ENCODE results near the gene VPS9D1. TPM values are rescaled to one million over a fixed set of nuclear protein-coding genes. Genes with fewer than 3 reads are reported as not detected.

Gene VPS9D1
- total and polyA plus RNA-seq, 10 of the 15 experiments (the other 5 are each of a cell fraction or from before 2014, with no cell fraction given), result 0.65 to 4.2 (median 1.1) TPM

DNA sequence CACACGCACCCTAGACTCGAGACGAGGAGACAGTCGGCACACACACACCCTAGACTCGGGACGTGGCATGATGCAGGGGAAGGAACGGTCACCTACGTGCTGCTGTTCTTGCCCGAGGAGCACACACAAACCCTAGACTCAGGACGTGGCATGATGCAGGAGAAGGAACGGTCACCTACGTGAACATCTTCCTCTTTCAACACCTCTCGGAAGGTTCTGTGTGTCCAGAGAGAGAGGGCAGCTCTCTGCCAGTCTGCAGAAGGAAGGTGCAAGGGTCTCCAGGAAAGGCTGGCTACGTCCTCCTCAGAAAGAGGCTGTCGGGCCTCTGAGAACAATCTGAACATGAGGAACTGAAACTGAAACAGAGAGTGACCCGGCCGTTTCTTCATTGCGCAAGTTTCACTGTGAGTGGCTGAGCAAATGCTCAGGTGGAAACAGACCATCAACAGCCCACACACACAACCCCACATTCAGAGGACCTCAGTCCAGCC lies 44.1 kb upstream of the VPS9D1 start:
- Histone ChIP-seq H3K27ac (ENCODE audit: control insufficient read depth, insufficient read depth) (peak overlapping the region; percentile 83), H3K79me2 (ENCODE audit: control insufficient read depth, insufficient read depth, low read length) (no peaks in the 10 kb centered on the region), H3K4me1 (ENCODE audit: control insufficient read depth, insufficient read depth, low read length) (peaks cover 50% of the 10 kb centered on the region), H3K4me2 (ENCODE audit: control insufficient read depth, insufficient read depth) (peak overlapping the region; percentile 98), H3K27me3 (replicated peaks in 1 of 2; ENCODE audit: control insufficient read depth in 2 of 2, insufficient read depth in 2 of 2, low read length in 1 of 2) (no peaks in the 10 kb centered on the region), H3K4me3 (peak overlapping the region; percentile 34; the same call in 1 of the 2 replicates), H3K9me3 (replicated peaks; ENCODE audit: control insufficient read depth, insufficient read depth, low read length) (no peaks in the 10 kb centered on the region), H4K20me1 (ENCODE audit: control insufficient read depth, insufficient read depth) (no peaks in the 10 kb centered on the region), H3K36me3 (ENCODE audit: control insufficient read depth in 2 of 2, insufficient read depth in 2 of 2, low read length in 1 of 2) (peaks cover 16 to 25% of the 10 kb centered on the region in 2 experiments), H3K9ac (ENCODE audit: control insufficient read depth, insufficient read depth, low read length) (peak overlapping the region; percentile 61), H2AFZ (ENCODE audit: control insufficient read depth, low read depth, low read length) (peak overlapping the region; percentile 88)
- 3% methylated on average over 18 of the region's 18 CpGs for WGBS (ENCODE audit: insufficient coverage, insufficient replicate concordance, low lambda C conversion rate, missing lambda C conversion rate)
- ATAC-seq (peak; percentile 95), FAIRE-seq (peak; percentile 93), DNase-seq (ENCODE audit: low read depth, low spot score) (peak; percentile 91)
- BruUV-seq (replicated peaks), result no TSS peak
- CTCF ChIA-PET, result interaction anchor here (1.0 to 1.5 kb wide), 3 partner anchors 61 to 100 kb away, joined by 3 to 4 read pairs (median 4); no protein-coding TSS in a partner anchor
- SMC1A ChIA-PET (ENCODE audit: uncharacterized antibody, unreplicated experiment), result interaction anchor here (1.0 to 2.4 kb wide), 5 partner anchors 28 to 96 kb away, joined by 3 to 6 read pairs (median 3); partner anchors contain the start of gene VPS9D1
- in situ Hi-C loops (cut with MboI) (no loop called here), intact Hi-C loops (cut with micrococcal nuclease; ENCODE audit: unreplicated experiment) (loop anchor here (2.0 kb wide), 1 partner anchor 44 kb away; the partner anchor contains the start of genes VPS9D1 and ZNF276)
- POLR2A ChIA-PET, result interaction anchor here (0.6 kb wide), 1 partner anchor 37 kb away, joined by 3 read pairs; no protein-coding TSS in a partner anchor
- RAD21 ChIA-PET (ENCODE audit: unreplicated experiment), result interaction anchor here (1.9 kb wide), 1 partner anchor 64 kb away, joined by 6 read pairs; no protein-coding TSS in a partner anchor
- TF ChIP-seq EP300 (IDR thresholded peaks at IDR 0.05; ENCODE audit: borderline replicate concordance in 1 of 2, control insufficient read depth in 1 of 2, low read depth in 2 of 2, low read length in 2 of 2) (peak; percentile 73 to 98; a peak in 3 of 4 replicates), ZNF24 (IDR thresholded peaks at IDR 0.05) (peak; percentile 65; the same call in 1 of the 2 replicates), HDAC2 (IDR thresholded peaks at IDR 0.05) (no peak), SUPT20H (IDR thresholded peaks at IDR 0.05; ENCODE audit: borderline replicate concordance, control insufficient read depth, low read depth, low read length) (no peak), PML (IDR thresholded peaks at IDR 0.05; ENCODE audit: low read length) (0 out of 2 replicates have a peak, but pooled peaks have one; percentile 64), SREBF1 (IDR thresholded peaks at IDR 0.05; ENCODE audit: low read length) (no peak), NFXL1 (IDR thresholded peaks at IDR 0.05; ENCODE audit: borderline replicate concordance) (no peak), HDGF (IDR thresholded peaks at IDR 0.05) (peak; percentile 96), NFYA (IDR thresholded peaks at IDR 0.05; ENCODE audit: borderline replicate concordance, low read depth, low read length) (no peak), JUND (IDR thresholded peaks at IDR 0.05; ENCODE audit: low read depth, low read length) (peak; percentile 86), ZNF217 (IDR thresholded peaks at IDR 0.05) (no peak), TAF1 (IDR thresholded peaks at IDR 0.05; ENCODE audit: borderline replicate concordance, low read depth, low read length) (peak; percentile 51), NR2F1 (conservative IDR thresholded peaks at IDR 0.05) (peak; percentile 84), ESRRA (IDR thresholded peaks at IDR 0.05; ENCODE audit: low read length) (no peak)
- TF ChIP-seq, protein P1, sequence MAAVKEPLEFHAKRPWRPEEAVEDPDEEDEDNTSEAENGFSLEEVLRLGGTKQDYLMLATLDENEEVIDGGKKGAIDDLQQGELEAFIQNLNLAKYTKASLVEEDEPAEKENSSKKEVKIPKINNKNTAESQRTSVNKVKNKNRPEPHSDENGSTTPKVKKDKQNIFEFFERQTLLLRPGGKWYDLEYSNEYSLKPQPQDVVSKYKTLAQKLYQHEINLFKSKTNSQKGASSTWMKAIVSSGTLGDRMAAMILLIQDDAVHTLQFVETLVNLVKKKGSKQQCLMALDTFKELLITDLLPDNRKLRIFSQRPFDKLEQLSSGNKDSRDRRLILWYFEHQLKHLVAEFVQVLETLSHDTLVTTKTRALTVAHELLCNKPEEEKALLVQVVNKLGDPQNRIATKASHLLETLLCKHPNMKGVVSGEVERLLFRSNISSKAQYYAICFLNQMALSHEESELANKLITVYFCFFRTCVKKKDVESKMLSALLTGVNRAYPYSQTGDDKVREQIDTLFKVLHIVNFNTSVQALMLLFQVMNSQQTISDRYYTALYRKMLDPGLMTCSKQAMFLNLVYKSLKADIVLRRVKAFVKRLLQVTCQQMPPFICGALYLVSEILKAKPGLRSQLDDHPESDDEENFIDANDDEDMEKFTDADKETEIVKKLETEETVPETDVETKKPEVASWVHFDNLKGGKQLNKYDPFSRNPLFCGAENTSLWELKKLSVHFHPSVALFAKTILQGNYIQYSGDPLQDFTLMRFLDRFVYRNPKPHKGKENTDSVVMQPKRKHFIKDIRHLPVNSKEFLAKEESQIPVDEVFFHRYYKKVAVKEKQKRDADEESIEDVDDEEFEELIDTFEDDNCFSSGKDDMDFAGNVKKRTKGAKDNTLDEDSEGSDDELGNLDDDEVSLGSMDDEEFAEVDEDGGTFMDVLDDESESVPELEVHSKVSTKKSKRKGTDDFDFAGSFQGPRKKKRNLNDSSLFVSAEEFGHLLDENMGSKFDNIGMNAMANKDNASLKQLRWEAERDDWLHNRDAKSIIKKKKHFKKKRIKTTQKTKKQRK (IDR thresholded peaks at IDR 0.05; ENCODE audit: low read depth, low read length), result no peak
- TF ChIP-seq, protein P2, sequence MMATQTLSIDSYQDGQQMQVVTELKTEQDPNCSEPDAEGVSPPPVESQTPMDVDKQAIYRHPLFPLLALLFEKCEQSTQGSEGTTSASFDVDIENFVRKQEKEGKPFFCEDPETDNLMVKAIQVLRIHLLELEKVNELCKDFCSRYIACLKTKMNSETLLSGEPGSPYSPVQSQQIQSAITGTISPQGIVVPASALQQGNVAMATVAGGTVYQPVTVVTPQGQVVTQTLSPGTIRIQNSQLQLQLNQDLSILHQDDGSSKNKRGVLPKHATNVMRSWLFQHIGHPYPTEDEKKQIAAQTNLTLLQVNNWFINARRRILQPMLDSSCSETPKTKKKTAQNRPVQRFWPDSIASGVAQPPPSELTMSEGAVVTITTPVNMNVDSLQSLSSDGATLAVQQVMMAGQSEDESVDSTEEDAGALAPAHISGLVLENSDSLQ (IDR thresholded peaks at IDR 0.05), result 0 out of 2 replicates have a peak, but pooled peaks have one; percentile 47
- TF ChIP-seq, protein P3, sequence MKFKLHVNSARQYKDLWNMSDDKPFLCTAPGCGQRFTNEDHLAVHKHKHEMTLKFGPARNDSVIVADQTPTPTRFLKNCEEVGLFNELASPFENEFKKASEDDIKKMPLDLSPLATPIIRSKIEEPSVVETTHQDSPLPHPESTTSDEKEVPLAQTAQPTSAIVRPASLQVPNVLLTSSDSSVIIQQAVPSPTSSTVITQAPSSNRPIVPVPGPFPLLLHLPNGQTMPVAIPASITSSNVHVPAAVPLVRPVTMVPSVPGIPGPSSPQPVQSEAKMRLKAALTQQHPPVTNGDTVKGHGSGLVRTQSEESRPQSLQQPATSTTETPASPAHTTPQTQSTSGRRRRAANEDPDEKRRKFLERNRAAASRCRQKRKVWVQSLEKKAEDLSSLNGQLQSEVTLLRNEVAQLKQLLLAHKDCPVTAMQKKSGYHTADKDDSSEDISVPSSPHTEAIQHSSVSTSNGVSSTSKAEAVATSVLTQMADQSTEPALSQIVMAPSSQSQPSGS (IDR thresholded peaks at IDR 0.05; ENCODE audit: low read length), result peak; percentile 80; the same call in 1 of the 2 replicates
- TF ChIP-seq, protein P4, sequence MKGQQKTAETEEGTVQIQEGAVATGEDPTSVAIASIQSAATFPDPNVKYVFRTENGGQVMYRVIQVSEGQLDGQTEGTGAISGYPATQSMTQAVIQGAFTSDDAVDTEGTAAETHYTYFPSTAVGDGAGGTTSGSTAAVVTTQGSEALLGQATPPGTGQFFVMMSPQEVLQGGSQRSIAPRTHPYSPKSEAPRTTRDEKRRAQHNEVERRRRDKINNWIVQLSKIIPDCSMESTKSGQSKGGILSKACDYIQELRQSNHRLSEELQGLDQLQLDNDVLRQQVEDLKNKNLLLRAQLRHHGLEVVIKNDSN (IDR thresholded peaks at IDR 0.05; ENCODE audit: borderline replicate concordance, extremely low read length, insufficient read depth, low read depth, low read length), result no peak

All from GM12878 (cell line).